HEK293 (cell line): ENCODE data around the gene F10.

ENCODE experiments used
- CTCF ChIP-seq: fragments of 450-650 bp; formaldehyde crosslinking; IDR thresholded peaks from 2 replicates; pipeline ENCODE4 v1.5.1; 2016; ENCODE audit warnings: missing biosample characterization, missing genetic modification characterization
- FEZF1 ChIP-seq: fragments of 450-650 bp; formaldehyde crosslinking; IDR thresholded peaks from 2 replicates; pipeline ENCODE4 v1.5.1; 2016; ENCODE audit warnings: missing biosample characterization, missing genetic modification characterization
- GLI4 ChIP-seq: fragments of 450-650 bp; formaldehyde crosslinking; IDR thresholded peaks from 2 replicates; pipeline ENCODE4 v1.5.1; 2016; ENCODE audit warnings: missing biosample characterization, missing genetic modification characterization
- PATZ1 ChIP-seq: fragments of 450-650 bp; formaldehyde crosslinking; IDR thresholded peaks from 2 replicates; pipeline ENCODE4 v1.5.1; 2016; ENCODE audit warnings: missing biosample characterization, missing genetic modification characterization
- PRDM4 ChIP-seq: fragments of 450-650 bp; formaldehyde crosslinking; IDR thresholded peaks from 2 replicates; pipeline ENCODE4 v1.5.1; 2017; ENCODE audit warnings: missing biosample characterization, missing genetic modification characterization
- ZNF138 ChIP-seq: fragments of 450-650 bp; formaldehyde crosslinking; IDR thresholded peaks from 2 replicates; pipeline ENCODE4 v1.5.1; 2016; ENCODE audit warnings: missing biosample characterization, missing genetic modification characterization, borderline replicate concordance
- ZNF19 ChIP-seq: fragments of 450-650 bp; formaldehyde crosslinking; IDR thresholded peaks from 2 replicates; pipeline ENCODE4; 2016; ENCODE audit warnings: missing biosample characterization, missing genetic modification characterization, low read depth
- ZNF26 ChIP-seq: fragments of 450-650 bp; formaldehyde crosslinking; IDR thresholded peaks from 2 replicates; pipeline ENCODE4 v1.5.1; 2016; ENCODE audit warnings: missing biosample characterization, missing genetic modification characterization
- ZNF274 ChIP-seq, 2 experiments: fragments of 200-500 bp in 1 of 2; fragments of 450-650 bp in 1 of 2; sonication (Bioruptor generic) in 1 of 2; formaldehyde crosslinking in 1 of 2; IDR thresholded peaks; 2 replicates each; pipeline versions ENCODE4 v1.5.1 to v1.6.1; 2014 to 2016; ENCODE audit warnings: borderline replicate concordance in 1 of 2, inconsistent platforms in 1 of 2, low read length in 1 of 2, missing biosample characterization in 1 of 2, missing genetic modification characterization in 1 of 2
- ZNF837 ChIP-seq: fragments of 450-650 bp; formaldehyde crosslinking; IDR thresholded peaks from 2 replicates; pipeline ENCODE4 v1.5.1; 2016; ENCODE audit warnings: missing biosample characterization, missing genetic modification characterization

GRCh38 chr13:113135281-113135760 lies 12.7 kb downstream of the F10 start:
- TF ChIP-seq ZNF837 (no peak), ZNF19 (tag by site-specific recombination) (no peak), CTCF (tag by site-specific recombination) (no peak), ZNF274 (IDR thresholded peaks at IDR 0.05; ENCODE audit: low read length) (no peak), ZNF274 (tag by site-specific recombination; IDR thresholded peaks at IDR 0.05; ENCODE audit: borderline replicate concordance) (no peak), ZNF138 (tag by site-specific recombination) (no peak), PATZ1 (tag by site-specific recombination) (no peak), ZNF26 (tag by site-specific recombination) (no peak), FEZF1 (no peak), GLI4 (tag by site-specific recombination) (no peak), PRDM4 (tag by site-specific recombination) (no peak)
